Measurements from ENCODE around the gene PIPOX. TPM values are rescaled to one million over a fixed set of nuclear protein-coding genes. Genes with fewer than 3 reads are reported as not detected.

PIPOX gene
- 2.6 and 2.7 TPM in 2 replicates for total RNA-seq

GRCh38 chr17:29042679-29043538 lies at the start of gene PIPOX:
TSS of gene PIPOX (plus strand) at chr17:29043141. CDS start at chr17:29043226, 85 bp downstream.

GRCh38 chr17:29005936-29006511 lies 36.9 kb upstream of the PIPOX start, which contains the start of gene SEZ6:
TSS of gene SEZ6 (minus strand) at chr17:29006033. CDS start at chr17:29005869, 164 bp downstream.

Other genes with a start within 250 kb of the PIPOX start
- 1.4 and 3.0 TPM in 2 replicates for gene FAM222B, start 200.4 kb upstream of the PIPOX start, total RNA-seq
- 12.7 and 15.6 TPM in 2 replicates for gene ERAL1, start 188.1 kb upstream of the PIPOX start, total RNA-seq
- 34.3 and 39.2 TPM in 2 replicates for gene FLOT2, start 145.4 kb upstream of the PIPOX start, total RNA-seq
- gene DHRS13, start 140.1 kb upstream of the PIPOX start, total RNA-seq, result 2.4 and 6.7 TPM in 2 replicates
- gene PHF12, start 91.6 kb upstream of the PIPOX start, total RNA-seq, result 11.5 and 11.7 TPM in 2 replicates
- not detected in 2 replicates for gene SEZ6, start 37.1 kb upstream of the PIPOX start, total RNA-seq
- gene MYO18A, start 137.3 kb downstream of the PIPOX start, total RNA-seq, result 32.4 and 53.3 TPM in 2 replicates
- not detected in 2 replicates for gene CRYBA1, start 203.7 kb downstream of the PIPOX start, total RNA-seq